NCI-H524 treated with DMSO at 0.1 percent for 48 hours (cell line): ENCODE measurements around the gene AKAP7.
A peak's percentile ranks its signal among the peaks of the same experiment; 100 is the strongest.
"Not testable (repeated sequence)": the region's sequence is repeated elsewhere in the genome, so short reads cannot be mapped to it uniquely, and the experiment has no call there.

Experiments
- DNase-seq: peaks from one replicate; lab custom pipeline; 2025; lab: John Stamatoyannopoulos, UW

Gene AKAP7

GRCh38 chr6:131255434-131255833, 120.2 kb downstream of the AKAP7 start:
- no peak for DNase-seq

- DNase-seq = peak; percentile 4
These were observed 120.6 kb downstream of the AKAP7 start for GRCh38 chr6:131255911-131256310.

DNA sequence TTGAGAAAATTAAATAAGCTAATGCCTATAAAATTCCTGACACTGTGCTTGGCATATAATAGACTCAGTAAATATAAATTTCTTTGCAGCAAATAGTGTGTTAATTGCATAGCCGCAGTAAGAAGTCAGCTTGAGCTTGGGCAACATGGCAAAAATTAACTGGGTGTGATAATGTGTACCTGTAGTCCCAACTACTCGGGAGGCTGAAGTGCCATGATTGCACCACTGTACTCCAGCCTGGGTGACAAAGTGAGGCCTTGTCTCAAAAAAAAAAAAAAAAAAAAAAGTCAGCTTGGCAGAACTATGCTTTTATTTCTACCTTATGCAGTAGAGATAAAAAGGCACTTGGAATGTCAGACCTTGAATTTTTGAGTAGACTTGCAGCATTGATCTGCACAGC, 121.8 kb downstream of the AKAP7 start:
- DNase-seq = no peak

- no peak for DNase-seq
These were observed 122.9 kb downstream of the AKAP7 start for GRCh38 chr6:131258010-131258652.

GRCh38 chr6:131258816-131259476, 123.7 kb downstream of the AKAP7 start:
- DNase-seq = no peak

DNA sequence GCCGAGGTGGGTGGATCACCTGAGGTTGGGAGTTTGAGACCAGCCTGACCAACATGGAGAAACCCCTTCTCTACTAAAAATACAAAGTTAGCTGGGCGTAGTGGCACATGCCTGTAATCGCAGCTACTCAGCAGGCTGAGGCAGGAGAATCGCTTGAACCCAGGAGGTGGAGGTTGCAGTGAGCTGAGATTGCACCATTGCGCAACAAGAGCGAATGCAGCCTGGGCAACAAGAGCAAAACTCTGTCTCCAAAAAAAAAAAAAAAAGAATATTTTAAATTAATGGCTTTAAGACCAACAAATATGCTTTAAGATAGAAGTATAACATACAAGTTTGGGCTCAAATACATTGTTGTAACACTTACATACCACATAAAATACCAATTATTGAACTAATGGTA, 125.7 kb downstream of the AKAP7 start:
- not testable (repeated sequence) for DNase-seq

DNA sequence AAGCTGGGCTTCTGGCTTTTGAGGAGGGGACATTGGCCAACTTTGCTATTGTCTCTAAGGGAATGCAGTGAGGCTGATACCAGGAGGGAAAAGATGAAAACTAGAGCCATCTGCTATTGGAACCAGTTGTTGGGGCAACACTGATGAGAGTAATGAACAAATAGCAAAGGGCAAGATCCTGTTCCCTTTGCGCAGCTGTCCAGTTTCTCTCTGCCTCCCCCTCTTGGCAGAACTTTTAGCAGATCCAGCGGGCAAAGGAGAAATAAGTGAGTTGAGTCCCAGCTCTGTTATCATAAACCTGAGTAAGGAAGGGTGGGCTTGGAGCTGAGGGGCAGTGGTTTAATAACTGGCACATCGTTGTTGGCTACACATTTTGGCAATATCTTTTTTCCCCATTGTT, 126.8 kb downstream of the AKAP7 start:
- DNase-seq = no peak

DNA sequence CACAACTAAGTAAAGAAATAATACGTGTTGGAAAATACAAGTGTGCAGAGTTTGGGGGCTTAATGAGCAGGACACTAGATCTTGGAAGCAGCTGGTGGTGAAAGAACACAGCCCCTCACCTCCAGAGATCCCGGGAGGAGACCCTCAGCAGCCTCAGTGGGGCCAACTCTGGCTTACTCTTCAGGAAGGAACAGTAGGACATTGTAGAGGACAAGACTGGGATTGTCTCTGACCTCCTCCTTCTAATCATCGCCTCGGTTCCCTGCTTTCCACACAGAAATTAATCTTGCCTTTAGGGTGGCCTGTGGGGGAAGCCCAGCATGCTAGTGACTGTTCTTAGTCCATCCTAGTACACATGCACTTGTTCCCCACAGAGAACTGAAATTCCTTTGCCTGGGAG, 130.7 kb downstream of the AKAP7 start:
- DNase-seq = no peak

DNA sequence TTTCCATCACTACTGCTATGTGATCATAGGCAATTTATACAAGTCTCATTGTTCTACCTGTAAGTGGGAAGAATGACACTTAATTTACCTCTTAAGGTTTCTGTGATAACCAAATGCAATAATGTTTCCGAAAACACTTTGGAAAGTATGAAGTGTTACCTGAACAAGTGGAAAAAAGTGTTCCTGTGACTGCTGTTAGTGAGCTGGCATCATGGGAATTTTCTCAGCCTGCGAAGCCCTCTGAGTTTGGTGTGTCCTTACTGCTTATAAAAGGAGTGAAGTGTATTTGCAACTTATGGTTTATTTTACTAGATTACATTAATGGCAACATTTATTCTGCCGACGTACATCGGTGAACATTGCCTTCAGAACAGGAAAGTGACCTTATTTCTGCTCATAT, 133.0 kb downstream of the AKAP7 start:
- no peak for DNase-seq

- DNase-seq = no peak
These were observed 134.5 kb downstream of the AKAP7 start for GRCh38 chr6:131269565-131270391.

- DNase-seq = no peak
These were observed 135.3 kb downstream of the AKAP7 start for GRCh38 chr6:131270534-131270933.

GRCh38 chr6:131275273-131275672, 140.0 kb downstream of the AKAP7 start:
- DNase-seq = no peak

DNA sequence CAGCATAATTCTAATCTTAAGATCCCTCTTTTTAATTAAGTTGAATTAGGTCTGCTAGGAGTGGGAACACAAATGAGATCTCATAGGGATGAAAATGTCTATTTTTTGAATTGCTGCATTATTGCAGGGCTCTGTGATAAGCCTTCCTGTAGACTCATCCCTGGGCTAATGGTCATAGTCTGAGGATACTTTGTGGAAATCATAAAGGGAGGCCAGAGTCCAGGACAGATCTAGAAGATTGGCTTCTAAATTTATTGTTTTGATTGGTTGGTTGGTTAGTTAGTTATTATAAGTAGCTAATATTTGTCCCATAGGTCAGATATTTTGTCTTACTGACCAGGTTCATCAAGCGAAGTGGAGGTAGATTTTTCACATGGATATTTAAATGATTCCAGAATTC, 142.3 kb downstream of the AKAP7 start:
- no peak for DNase-seq

DNA sequence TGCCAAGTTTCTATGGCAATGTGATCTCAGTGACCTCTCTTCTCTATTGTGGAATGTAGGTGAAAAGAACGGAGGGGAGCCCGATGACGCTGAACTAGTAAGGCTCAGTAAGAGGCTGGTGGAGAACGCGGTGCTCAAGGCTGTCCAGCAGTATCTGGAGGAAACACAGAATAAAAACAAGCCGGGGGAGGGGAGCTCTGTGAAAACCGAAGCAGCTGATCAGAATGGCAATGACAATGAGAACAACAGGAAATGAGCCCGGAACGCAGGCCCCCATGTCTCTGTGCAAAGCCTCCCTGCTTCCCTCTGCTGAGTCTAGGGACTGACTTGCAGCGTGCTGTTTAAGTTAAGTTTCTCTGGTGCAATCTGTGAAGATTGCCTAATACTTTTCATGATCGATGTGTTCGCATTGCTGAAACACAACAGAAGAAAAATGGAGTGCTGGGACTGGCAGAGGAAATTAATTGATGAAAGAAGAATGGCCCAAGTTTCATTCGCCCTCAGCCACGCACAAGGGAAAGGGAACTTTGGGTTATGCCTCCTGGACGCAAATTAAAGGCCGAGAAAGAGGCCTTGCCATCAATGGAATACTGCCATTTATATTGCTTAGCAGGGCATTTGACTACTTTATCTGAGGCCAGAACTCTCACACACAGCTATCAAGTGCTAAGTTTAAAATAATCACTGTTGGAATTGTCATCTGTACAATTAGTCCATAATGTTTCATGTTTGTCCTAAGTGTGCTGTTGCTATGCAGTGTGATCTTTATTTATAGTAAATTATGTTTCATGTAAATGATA, 146.4 kb downstream of the AKAP7 start:
- DNase-seq = no peak

GRCh38 chr6:131282365-131282764, 147.1 kb downstream of the AKAP7 start:
- no peak for DNase-seq

DNA sequence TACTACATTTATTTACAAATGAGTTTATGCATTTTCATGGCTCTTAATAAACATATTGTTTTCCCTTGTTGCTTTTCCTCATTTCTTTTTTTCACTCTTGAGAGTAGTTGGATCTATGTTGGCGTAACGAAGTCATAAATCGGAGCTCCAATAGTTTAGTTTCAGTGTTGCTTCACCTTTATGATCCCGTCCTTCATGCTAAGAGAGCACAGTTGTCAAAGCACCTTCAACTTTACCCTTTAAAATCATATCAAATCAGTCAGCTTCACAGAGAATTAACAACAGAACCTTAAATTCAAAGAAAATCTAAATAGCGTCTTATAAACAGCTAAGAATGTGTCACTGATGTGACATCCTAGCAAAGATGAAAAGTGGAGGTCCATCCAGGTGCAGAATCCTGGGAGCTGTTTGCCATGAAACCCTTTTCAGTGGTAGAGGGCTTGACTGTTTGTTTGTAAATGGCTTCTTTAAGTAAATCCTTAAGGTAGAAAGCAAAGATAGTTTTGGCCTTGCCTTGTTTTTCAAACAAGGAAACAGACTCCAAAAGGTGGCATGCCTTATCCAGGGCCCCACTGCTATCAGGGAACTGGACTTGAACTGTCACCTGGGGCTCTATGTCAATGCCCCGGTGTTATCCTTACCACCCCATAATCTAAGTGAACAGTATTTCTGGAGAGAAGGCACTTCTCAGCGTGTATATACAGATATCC, 148.4 kb downstream of the AKAP7 start:
- DNase-seq = no peak

- no peak for DNase-seq
These were observed 150.3 kb downstream of the AKAP7 start for GRCh38 chr6:131285548-131285947.

DNA sequence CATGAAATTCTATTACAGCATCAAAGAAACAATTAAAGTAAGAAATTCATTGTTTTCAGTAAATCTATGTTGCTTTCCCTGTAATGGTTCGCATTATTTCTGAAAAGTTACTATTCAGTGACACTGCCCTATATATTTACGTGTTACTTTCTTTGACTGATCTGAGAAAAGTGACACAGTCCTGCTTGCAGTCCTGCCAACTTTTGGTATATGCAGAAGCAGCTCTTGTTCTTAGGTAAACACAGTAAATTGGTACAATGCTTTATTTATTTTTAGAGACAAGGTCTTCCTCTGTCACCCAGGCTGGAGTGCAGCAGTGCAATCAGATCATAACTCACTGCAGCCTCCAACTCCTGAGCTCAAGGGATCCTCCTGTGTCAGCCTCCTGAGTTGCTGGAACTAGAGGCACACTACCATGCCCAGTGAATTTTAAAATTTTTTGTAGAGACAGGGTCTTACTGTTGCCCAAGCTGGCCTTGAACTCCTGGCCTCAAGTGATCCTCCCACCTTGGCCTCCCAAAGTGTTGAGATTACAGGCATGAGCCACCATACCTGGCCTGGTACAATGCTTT, 151.3 kb downstream of the AKAP7 start:
- no peak for DNase-seq

DNA sequence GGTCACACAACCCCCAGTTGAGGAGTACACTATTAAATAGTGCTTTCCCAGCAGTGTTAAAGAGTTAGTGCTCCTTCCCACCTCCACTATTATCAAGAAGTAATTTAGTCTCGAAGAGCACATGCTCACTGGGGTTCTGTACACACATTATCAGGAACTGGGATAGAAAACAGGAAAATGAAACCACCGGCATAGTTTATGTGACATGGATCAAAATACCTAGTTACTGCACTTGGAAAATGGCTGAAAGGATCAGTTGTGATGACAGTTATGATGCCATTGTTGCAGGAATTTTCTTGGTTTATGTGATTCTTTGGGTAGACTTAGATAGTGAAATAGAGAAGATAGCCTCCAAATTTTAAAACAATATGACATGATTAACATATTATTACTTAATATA, 152.9 kb downstream of the AKAP7 start:
- DNase-seq = no peak

DNA sequence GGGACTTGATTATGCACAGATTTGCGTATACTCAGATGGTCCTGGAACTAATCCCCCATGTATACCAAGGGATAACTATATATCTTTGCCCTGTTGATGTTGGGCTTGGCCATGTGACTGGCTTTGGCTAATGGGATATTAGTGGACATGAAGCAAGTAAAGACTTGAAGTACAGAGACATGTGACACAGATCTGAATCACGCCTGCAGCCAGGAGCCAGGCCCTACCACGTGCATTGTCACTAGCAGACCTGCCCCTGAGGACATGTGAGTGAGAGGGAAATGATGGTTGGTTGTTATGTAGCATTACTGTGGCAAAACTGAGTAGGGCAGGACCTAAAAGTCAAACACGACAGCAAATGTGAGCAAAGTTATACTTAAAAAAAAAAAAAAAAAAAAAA, 155.7 kb downstream of the AKAP7 start:
- DNase-seq = no peak
